Trophoblast cell (in vitro differentiated cells and primary cell): Measurements from ENCODE around the gene ZNF880. TPM values are rescaled to one million over a fixed set of nuclear protein-coding genes. Genes with fewer than 3 reads are reported as not detected.

Experiments used
- DNase-seq, 2 donors: peaks; one replicate each; pipeline ENCODE4 v3.0.0-alpha.2; 2016
- H2AFZ ChIP-seq: 2 replicates; pipeline ENCODE4 v1.6.1; 2013; ENCODE audit warnings: low read length, moderate library complexity, mild to moderate bottlenecking; ENCODE audit not compliant: insufficient read depth, poor library complexity
- H2AK5ac ChIP-seq: 2 replicates; pipeline ENCODE4 v1.6.1; 2013; ENCODE audit warnings: mild to moderate bottlenecking, low read length
- H2BK120ac ChIP-seq: 2 replicates; pipeline ENCODE4 v1.6.1; 2013; ENCODE audit warnings: low read length, mild to moderate bottlenecking, moderate library complexity; ENCODE audit not compliant: insufficient read depth, poor library complexity
- H2BK12ac ChIP-seq: 2 replicates; pipeline ENCODE4 v1.6.1; 2013; ENCODE audit warnings: mild to moderate bottlenecking, low read length, moderate library complexity
- H2BK5ac ChIP-seq: 2 replicates; pipeline ENCODE4 v1.6.1; 2013; ENCODE audit warnings: low read length, low read depth, moderate library complexity, mild to moderate bottlenecking; ENCODE audit not compliant: poor library complexity
- H3K14ac ChIP-seq: 2 replicates; pipeline ENCODE4 v1.6.1; 2013; ENCODE audit warnings: mild to moderate bottlenecking, low read length
- H3K18ac ChIP-seq: 2 replicates; pipeline ENCODE4 v1.6.1; 2013; ENCODE audit warnings: mild to moderate bottlenecking, low read length
- H3K23ac ChIP-seq: 2 replicates; pipeline ENCODE4 v1.6.1; 2013; ENCODE audit warnings: low read length
- H3K27ac ChIP-seq: 2 replicates; pipeline ENCODE4 v1.5.1; 2013; ENCODE audit warnings: low read depth, mild to moderate bottlenecking, inconsistent platforms, low read length, moderate library complexity
- H3K27me3 ChIP-seq: 2 replicates; pipeline ENCODE4 v1.6.1; 2013; ENCODE audit warnings: inconsistent platforms, mild to moderate bottlenecking, low read length, moderate library complexity; ENCODE audit not compliant: insufficient read depth
- H3K36me3 ChIP-seq, 2 experiments: 1 replicate in 1 of 2; 2 replicates in 1 of 2; pipeline ENCODE4 v1.6.1; 2013; ENCODE audit warnings: low read length in 2 of 2, mild to moderate bottlenecking in 2 of 2, moderate library complexity in 1 of 2; ENCODE audit not compliant: insufficient read depth in 2 of 2, control insufficient read depth in 1 of 2
- H3K4ac ChIP-seq: 2 replicates; pipeline ENCODE4 v1.6.1; 2013; ENCODE audit warnings: low read depth, mild to moderate bottlenecking, low read length, moderate library complexity
- H3K4me1 ChIP-seq, 2 experiments: 1 replicate in 1 of 2; 2 replicates in 1 of 2; pipeline ENCODE4 v1.6.1; 2013; ENCODE audit warnings: low read length in 2 of 2, mild to moderate bottlenecking in 2 of 2, moderate library complexity in 1 of 2; ENCODE audit not compliant: insufficient read depth in 2 of 2, control insufficient read depth in 1 of 2
- H3K4me2 ChIP-seq: 2 replicates; pipeline ENCODE4 v1.6.1; 2013; ENCODE audit warnings: inconsistent platforms, mild to moderate bottlenecking, low read length, moderate library complexity
- H3K4me3 ChIP-seq: 2 replicates; pipeline ENCODE4 v1.5.1; 2013; ENCODE audit warnings: mild to moderate bottlenecking, low read depth, low read length, inconsistent platforms
- H3K79me1 ChIP-seq: one replicate; pipeline ENCODE4 v1.6.1; 2013; ENCODE audit warnings: low read length
- H3K79me2 ChIP-seq: 2 replicates; pipeline ENCODE4 v1.6.1; 2013; ENCODE audit warnings: low read length, mild to moderate bottlenecking; ENCODE audit not compliant: control insufficient read depth, insufficient read depth, poor library complexity
- H3K9ac ChIP-seq: 2 replicates; pipeline ENCODE4 v1.6.1; 2013; ENCODE audit warnings: mild to moderate bottlenecking, low read length
- H3K9me3 ChIP-seq: 2 replicates; pipeline ENCODE4 v1.6.1; 2013; ENCODE audit warnings: low read depth, mild to moderate bottlenecking, control low read depth, inconsistent platforms, low read length; ENCODE audit not compliant: insufficient read depth
- H4K12ac ChIP-seq: 2 replicates; pipeline ENCODE4 v1.6.1; 2013; ENCODE audit warnings: low read depth, mild to moderate bottlenecking, low read length, moderate library complexity
- H4K8ac ChIP-seq: 2 replicates; pipeline ENCODE4 v1.6.1; 2013; ENCODE audit warnings: low read depth, mild to moderate bottlenecking, low read length, moderate library complexity
- H4K91ac ChIP-seq: one replicate; pipeline ENCODE4 v1.6.1; 2013; ENCODE audit warnings: low read depth, mild to moderate bottlenecking, low read length, moderate library complexity
- WGBS: extraction: QIAGEN DNeasy Blood & Tissue Kit; methylation state at CpG from one replicate; pipeline ENCODE4 v1.1.7; 2013; ENCODE audit warnings: missing lambda C conversion rate; ENCODE audit not compliant: insufficient read length, insufficient coverage; ENCODE audit errors: extremely low coverage; 5-methylcytosine and 5-hydroxymethylcytosine counted together
- polyA plus RNA-seq: library from polyadenylated mRNA; stranded (reverse); fragments of 200-250 nt; gene quantifications from 2 replicates; pipeline ENCODE4 v1.2.3, GENCODE V29; 2013

ZNF880 gene
- 16.9 and 17.0 TPM in 2 replicates for polyA plus RNA-seq

GRCh38 chr19:52369559-52370340 is at the start of gene ZNF880:
TSS of gene ZNF880 (plus strand) at chr19:52369923. CDS start at chr19:52369966, 43 bp downstream.
- no CpG with 5 or more reads among the region's 52 CpGs for WGBS
- Histone ChIP-seq H3K4me1 (peaks cover 0 to 2% of the 10 kb centered on the region in 2 experiments), H3K14ac (peak within 1 kb of the TSS; percentile 96), H4K91ac (peak within 1 kb of the TSS; percentile 94), H3K4ac (peak within 1 kb of the TSS; percentile 90), H2AFZ (peak within 1 kb of the TSS; percentile 100), H2BK5ac (peak within 1 kb of the TSS; percentile 89), H3K23ac (no peak within 1 kb of the TSS), H3K4me3 (peak within 1 kb of the TSS; percentile 79), H3K9me3 (peaks cover 11% of the 10 kb centered on the region), H4K12ac (peak within 1 kb of the TSS; percentile 96), H3K36me3 (peaks cover 13 to 19% of the 10 kb centered on the region in 2 experiments), H3K4me2 (peak within 1 kb of the TSS; percentile 80), H2AK5ac (peak within 1 kb of the TSS; percentile 88), H3K79me2 (peaks cover 3% of the 10 kb centered on the region), H3K27ac (peak within 1 kb of the TSS; percentile 68), H3K79me1 (peaks cover 4% of the 10 kb centered on the region), H2BK12ac (no peak within 1 kb of the TSS), H3K18ac (peak within 1 kb of the TSS; percentile 10), H4K8ac (peak within 1 kb of the TSS; percentile 97), H3K27me3 (no peaks in the 10 kb centered on the region), H3K9ac (peak within 1 kb of the TSS; percentile 87), H2BK120ac (peak within 1 kb of the TSS; percentile 78)
- DNase-seq, result peak; percentile 94 to 98

- no peak overlapping the region for H2BK5ac ChIP-seq
- WGBS, result no CpG with 5 or more reads among the region's 6 CpGs
- H3K27me3 ChIP-seq, result no peaks in the 10 kb centered on the region
- no peak overlapping the region for H3K23ac ChIP-seq
- H3K79me1 ChIP-seq, result no peaks in the 10 kb centered on the region
- no peak overlapping the region for H3K4me3 ChIP-seq
- H3K9me3 ChIP-seq, result peaks cover 13% of the 10 kb centered on the region
- H3K27ac ChIP-seq, result no peak overlapping the region
- no peak for DNase-seq
- H3K18ac ChIP-seq, result no peak overlapping the region
- no peak overlapping the region for H2AFZ ChIP-seq
- peaks cover 22 to 34% of the 10 kb centered on the region in 2 experiments for H3K36me3 ChIP-seq
- H3K4ac ChIP-seq, result no peak overlapping the region
- H2BK12ac ChIP-seq, result no peak overlapping the region
- no peak overlapping the region for H3K14ac ChIP-seq
- H3K4me2 ChIP-seq, result no peak overlapping the region
- H3K4me1 ChIP-seq, result no peaks in the 10 kb centered on the region
- H4K8ac ChIP-seq, result no peak overlapping the region
- H3K79me2 ChIP-seq, result no peaks in the 10 kb centered on the region
- no peak overlapping the region for H4K91ac ChIP-seq
- no peak overlapping the region for H4K12ac ChIP-seq
- H3K9ac ChIP-seq, result no peak overlapping the region
- H2BK120ac ChIP-seq, result no peak overlapping the region
- no peak overlapping the region for H2AK5ac ChIP-seq
Observed at GRCh38 chr19:52322429-52322828, 47.3 kb upstream of the ZNF880 start.

- WGBS, result no CpG with 5 or more reads among the region's 10 CpGs
- Histone ChIP-seq H3K79me1 (peaks cover 7% of the 10 kb centered on the region), H4K12ac (no peak overlapping the region), H2BK120ac (no peak overlapping the region), H2AFZ (no peak overlapping the region), H3K79me2 (peaks cover 5% of the 10 kb centered on the region), H3K23ac (no peak overlapping the region), H3K9ac (no peak overlapping the region), H3K36me3 (peaks cover 2 to 4% of the 10 kb centered on the region in 2 experiments), H3K14ac (no peak overlapping the region), H4K91ac (no peak overlapping the region), H2BK5ac (no peak overlapping the region), H4K8ac (no peak overlapping the region), H3K27ac (no peak overlapping the region), H2AK5ac (no peak overlapping the region), H3K27me3 (no peaks in the 10 kb centered on the region), H3K4me3 (no peak overlapping the region), H3K18ac (no peak overlapping the region), H2BK12ac (no peak overlapping the region), H3K4ac (no peak overlapping the region), H3K4me1 (no peaks in the 10 kb centered on the region), H3K4me2 (no peak overlapping the region), H3K9me3 (peaks cover 27% of the 10 kb centered on the region)
- DNase-seq, result no peak
Observed at GRCh38 chr19:52331757-52332156, 38.0 kb upstream of the ZNF880 start.

GRCh38 chr19:52335768-52336116 is 34.0 kb upstream of the ZNF880 start:
- no peak for DNase-seq
- Histone ChIP-seq H3K9ac (no peak overlapping the region), H3K14ac (no peak overlapping the region), H3K79me1 (peaks cover 7% of the 10 kb centered on the region), H2BK5ac (no peak overlapping the region), H3K9me3 (peaks cover 20% of the 10 kb centered on the region), H2AK5ac (no peak overlapping the region), H2BK12ac (no peak overlapping the region), H3K79me2 (peaks cover 5% of the 10 kb centered on the region), H3K4me2 (peak overlapping the region; percentile 95), H2AFZ (peak overlapping the region; percentile 88), H3K23ac (no peak overlapping the region), H4K91ac (no peak overlapping the region), H3K27ac (no peak overlapping the region), H4K12ac (peak overlapping the region; percentile 85), H3K4me3 (peak overlapping the region; percentile 79), H3K27me3 (no peaks in the 10 kb centered on the region), H2BK120ac (no peak overlapping the region), H3K36me3 (peaks cover 4% of the 10 kb centered on the region in 2 experiments), H3K18ac (no peak overlapping the region), H3K4ac (no peak overlapping the region), H3K4me1 (peaks cover 3 to 4% of the 10 kb centered on the region in 2 experiments), H4K8ac (peak overlapping the region; percentile 95)
- whole genome bisulfite sequencing, result no CpG with 5 or more reads among the region's 9 CpGs
